Lower leg skin (tissue), 3 donors: ENCODE results near the gene GUCA2A.

Experiments used
- CTCF ChIP-seq, 3 donors: fragments of 450-650 bp; IDR thresholded peaks; one replicate each; pipeline ENCODE4 v1.5.1; 2016; ENCODE audit warnings: antibody characterized with exemption in 3 of 3, mild to moderate bottlenecking in 3 of 3, moderate library complexity in 2 of 3
- POLR2A ChIP-seq, 2 donors: fragments of 450-650 bp; IDR thresholded peaks; one replicate each; pipeline ENCODE4 v1.6.1; 2016 to 2017; ENCODE audit warnings: antibody characterized with exemption in 2 of 2, mild to moderate bottlenecking in 1 of 2, moderate library complexity in 1 of 2

- TF ChIP-seq CTCF (IDR thresholded peaks at IDR 0.05) (no peak), POLR2A (IDR thresholded peaks at IDR 0.05) (no peak)
Observed at GRCh38 chr1:42140191-42140590, 24.4 kb downstream of the GUCA2A start.
